Measurements from ENCODE around the gene TMEM161A.

TMEM161A gene

DNA sequence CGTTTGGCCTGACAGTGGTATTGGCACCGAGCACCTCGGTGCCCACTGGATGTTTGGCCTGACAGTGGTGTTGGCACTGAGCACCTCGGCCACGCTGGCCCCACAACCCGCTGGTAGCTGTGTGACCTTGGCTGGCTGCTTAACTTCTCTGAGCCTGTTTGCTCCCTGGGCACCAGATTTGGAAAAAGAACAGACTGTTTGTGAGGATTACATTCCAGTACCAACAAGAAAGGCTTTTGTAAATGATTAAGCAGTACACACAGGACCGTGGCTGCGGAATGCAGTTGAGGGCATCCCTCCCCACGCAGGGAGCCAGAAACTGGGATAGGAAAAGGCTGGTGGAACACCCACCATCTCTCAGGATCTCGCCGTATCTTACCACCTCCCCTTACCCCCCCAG, 42.6 kb downstream of the TMEM161A start:
- no peak for DNase-seq

DNA sequence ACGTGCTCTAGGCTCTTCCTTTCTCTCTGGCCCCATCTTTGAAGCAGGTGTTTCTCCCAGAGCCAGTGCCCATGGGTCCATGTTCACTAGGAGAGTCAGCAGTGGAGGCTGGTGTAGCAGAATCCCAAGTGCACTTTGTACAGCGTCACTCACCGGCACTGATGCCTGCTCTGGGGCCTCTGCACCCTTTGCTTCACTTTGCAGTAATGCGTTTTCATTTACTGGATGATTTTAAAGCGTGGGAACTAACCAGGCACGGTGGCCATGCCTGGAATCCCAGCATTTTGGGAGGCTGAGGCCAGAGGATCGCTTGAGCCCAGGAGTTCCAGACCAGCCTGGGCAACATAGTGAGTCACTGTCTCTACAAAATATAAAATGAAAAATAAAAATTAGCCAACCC, 43.8 kb downstream of the TMEM161A start:
- DNase-seq, result no peak

DNA sequence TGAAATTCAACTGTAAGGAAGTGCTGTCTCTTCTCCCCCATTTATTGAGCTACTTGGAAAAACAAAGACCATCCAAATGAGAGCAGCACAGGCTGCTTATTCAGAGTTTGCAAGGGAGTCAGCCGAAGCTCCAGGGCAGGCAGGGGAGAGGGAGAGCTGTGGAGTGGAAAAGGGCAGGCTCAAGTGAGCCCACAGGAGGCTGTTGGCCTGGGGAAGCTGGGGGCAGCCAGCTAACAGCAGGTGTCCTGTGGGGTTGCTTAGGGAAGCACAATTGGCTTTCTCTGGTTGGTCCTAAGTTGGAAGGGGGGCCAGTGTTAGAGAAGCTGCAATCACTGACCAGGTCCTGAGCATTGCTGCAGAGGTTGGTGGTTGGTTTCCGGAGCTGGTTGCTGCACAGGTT, 50.6 kb downstream of the TMEM161A start:
- no peak for DNase-seq

DNA sequence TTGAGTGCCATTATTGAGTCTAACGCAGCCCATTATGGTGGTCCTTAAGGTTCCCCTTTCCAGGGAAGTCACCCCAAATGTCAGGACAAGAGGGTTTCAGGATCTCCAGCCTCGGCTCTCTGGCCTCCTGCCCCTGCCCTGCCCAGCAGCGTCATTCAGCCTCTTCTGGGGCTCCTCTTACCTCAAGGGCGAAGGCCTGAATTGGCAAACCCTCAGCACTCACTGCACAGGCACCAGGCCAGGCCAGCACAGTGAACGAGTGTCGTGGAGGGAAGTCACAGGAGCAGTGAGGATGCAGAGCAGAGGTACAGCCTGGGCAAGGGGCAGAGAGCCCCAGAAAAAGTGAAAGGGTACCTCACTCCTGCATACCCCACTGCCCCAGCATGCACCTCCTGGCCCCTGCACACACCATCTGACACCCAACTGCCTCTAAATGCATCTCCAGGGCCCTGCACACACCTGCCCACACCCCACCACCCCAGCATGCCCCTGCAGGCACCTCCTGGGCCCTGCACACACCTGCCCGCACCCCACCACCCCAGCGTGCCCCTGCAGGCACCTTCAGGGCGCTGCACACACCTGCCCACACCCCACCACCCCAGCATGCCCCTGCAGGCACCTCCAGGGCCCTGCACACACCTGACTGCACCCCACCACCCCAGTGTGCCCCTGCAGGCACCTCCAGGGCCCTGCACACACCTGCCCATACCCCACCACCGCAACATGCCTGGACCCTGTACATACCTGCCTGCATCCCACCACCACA, 54.7 kb downstream of the TMEM161A start:
- no peak for DNase-seq

DNA sequence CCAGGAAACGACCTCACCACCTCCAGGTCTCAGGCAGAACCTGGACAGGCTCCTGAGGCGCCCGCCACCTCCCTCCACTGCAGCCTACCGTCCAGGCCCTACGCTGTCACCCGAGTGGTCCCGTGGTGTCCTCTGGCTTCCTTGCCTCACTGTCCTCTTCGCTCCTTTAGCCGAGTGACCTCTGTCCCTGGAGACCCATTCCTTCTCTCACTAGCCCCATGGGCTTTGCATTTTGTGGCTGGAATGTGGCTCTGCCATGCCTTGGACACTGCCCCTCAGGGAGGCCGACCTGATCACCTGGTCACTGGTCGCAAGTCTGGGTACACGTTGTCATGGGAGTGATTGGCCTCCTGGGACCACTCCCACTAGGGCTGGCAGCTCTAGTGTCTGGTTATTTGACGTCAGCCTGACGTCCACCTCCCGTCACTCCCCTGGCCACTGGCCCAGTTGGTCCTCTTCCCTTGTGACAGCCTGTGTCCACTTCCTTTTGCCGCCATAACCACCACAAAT, 56.6 kb downstream of the TMEM161A start:
- peak; percentile 27 for DNase-seq

DNA sequence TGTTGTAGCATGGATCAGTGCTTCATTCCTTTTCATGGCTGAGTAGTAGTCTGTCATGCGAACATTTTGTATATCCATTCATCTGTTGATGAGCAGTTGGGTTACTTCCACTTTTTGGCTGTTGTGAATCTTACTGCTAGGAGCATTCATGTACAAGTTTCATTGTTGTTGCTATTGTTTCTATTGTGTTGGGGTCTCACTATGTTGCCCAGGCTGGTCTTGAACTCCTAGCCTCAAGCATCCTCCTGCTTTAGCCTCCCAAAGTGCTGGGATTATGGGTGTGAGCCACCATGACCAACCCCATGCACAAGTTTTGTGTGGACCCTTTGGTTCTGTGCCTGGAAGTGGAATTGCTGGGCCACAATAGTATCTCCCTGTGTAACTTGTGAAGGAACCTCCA, 58.7 kb downstream of the TMEM161A start:
- no peak for DNase-seq

DNA sequence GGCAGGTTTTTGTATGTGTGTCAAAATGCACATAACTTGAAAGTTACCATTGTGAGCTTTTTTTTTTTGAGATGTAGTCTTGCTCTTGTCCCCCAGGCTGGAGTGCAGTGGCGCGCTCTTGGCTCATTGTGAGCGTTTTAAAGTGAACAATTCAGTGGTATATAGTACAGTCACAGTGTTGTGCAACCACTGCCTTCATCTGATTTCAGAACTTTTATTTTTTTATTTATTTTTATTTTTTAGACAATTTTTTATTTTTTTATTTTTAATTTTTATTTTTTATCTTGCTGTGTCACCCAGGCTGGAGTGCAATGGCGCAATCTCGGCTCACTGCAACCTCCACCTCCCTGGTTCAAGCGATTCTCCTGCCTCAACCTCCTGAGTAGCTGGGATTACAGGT, 59.5 kb downstream of the TMEM161A start:
- no peak for DNase-seq

DNA sequence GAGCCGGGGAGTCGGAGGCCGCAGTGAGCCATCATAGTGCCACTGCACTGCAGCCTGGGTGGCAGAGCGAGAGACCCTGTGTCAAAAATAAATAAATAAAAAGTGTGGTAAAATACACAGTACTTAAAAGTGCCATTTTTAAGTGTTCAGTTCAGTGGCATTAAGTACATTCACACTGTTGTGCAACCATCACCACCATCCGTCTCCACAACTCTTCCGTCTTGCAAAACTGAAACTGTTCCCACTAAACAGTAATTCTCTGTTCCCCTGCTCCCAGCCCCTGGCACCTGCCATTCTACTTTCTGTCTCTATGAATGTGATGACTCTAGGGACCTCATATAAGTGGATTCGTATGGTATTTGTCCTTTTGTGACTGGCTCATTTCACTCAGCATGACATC, 61.2 kb downstream of the TMEM161A start:
- DNase-seq, result no peak

DNA sequence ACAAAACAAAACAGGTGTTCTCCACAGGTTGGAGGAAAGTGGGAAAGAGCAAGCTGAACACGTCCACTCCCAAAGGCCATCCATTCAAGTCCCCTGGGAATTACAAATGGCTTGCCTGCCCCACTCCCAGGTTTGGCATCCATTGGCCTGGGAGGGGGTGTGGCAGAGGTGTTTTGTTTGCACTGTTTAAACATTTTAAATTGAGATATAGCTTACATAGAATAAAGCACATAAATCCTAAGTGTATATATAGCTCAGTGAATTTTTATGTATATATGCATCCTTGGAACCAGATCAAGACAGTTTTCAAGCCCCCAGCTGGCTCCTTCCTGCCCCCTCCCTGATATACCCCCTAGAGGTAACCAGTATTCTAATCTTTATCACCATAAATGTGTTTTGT, 61.8 kb downstream of the TMEM161A start:
- no peak for DNase-seq

DNA sequence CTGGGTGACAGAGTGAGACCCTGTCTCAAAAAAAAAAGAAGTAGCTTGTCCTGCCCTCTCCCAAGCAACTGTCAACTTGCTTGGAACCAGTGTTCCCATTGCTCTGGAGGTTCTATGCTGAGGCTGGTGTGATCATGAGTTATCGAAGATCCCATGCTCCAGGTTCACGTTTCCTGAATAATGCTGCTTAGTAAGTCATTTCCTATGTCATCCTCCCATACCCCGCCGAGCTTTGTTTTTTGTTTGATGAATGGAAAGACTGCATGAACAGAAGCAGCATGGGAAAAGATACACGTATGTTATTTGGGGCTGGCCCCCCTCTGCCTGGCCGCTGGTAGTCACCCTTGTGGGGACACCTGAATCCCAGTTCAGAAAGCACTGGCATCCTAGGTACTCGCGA, 63.2 kb downstream of the TMEM161A start:
- no peak for DNase-seq

DNA sequence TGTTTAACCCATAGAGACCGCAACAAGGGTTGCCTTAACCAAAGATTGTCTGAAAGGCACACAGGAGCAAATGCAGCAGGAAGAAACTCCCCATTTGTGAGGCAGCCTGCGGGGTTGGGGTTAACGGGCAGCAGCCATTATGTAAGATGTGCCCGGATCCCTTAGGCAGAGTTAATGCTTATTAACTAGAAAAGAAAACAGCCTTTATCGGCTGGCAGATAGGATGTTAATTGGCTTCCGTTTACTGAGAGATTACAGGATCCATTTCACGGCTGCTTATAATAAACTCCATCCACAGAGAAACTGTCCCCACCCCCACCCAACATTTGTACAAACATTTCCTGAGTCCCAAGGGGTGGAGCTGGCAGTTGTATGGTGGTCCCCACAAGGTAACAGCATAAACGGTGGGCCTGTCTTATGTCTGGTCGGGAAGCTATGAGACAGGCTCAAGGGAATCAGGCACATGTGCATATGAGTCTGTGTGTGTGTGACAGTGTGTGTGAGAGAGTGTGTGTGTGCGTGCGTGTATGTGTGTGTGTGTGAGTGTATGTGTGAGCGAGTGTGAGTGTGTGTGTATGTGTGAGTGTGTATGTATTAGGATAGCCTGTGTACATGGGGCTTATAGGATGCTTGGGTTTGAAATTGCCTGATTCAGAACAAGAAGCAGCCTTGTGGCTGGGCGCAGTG, 63.9 kb downstream of the TMEM161A start:
- DNase-seq, result no peak

DNA sequence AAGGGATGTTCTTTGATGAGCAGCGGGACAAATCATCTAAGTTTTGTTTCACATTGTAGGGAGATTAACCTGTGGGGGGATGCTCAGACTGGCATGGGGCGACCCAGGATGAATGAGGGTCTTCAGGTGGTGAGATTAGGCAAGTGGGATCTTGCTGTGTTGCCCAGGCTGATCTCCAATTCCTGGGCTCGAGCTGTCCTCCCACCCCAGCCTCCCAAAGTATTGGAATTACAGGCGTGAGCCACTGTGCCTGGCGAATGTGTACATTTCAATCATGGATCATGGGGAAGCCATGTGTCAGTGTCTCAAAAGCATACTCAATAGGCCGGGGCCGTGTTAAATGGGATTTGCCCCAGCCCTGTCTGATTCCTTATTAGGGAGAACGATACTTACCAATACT, 66.4 kb downstream of the TMEM161A start:
- no peak for DNase-seq
